Thymus (tissue), 11 donors: ENCODE results near the gene KRTAP5-6. TPM values are rescaled to one million over a fixed set of nuclear protein-coding genes. Genes with fewer than 3 reads are reported as not detected.
A peak's percentile ranks its signal among the peaks of the same experiment; 100 is the strongest.

Experiments
- DNase-seq, 9 donors: peaks; one replicate each; pipeline ENCODE4 v3.0.0-alpha.2; 2013; ENCODE audit warnings: low spot score in 9 of 9, low read depth in 6 of 9, missing footprints in 1 of 9
- H3K27ac ChIP-seq, 2 donors: one replicate each; pipeline ENCODE4 v1.5.1; 2013; ENCODE audit warnings: control low read depth in 1 of 2, low read depth in 1 of 2, low read length in 1 of 2, mild to moderate bottlenecking in 1 of 2, moderate library complexity in 1 of 2
- H3K27me3 ChIP-seq, 2 donors: one replicate each; pipeline ENCODE4 v1.5.1; 2013; ENCODE audit warnings: low read length in 1 of 2; ENCODE audit not compliant: control insufficient read depth in 2 of 2, insufficient read depth in 1 of 2
- H3K36me3 ChIP-seq, 2 donors: one replicate each; pipeline ENCODE4 v1.5.1; 2013; ENCODE audit warnings: low read length in 1 of 2, mild to moderate bottlenecking in 1 of 2, moderate library complexity in 1 of 2; ENCODE audit not compliant: control insufficient read depth in 2 of 2, insufficient read depth in 2 of 2
- H3K4me1 ChIP-seq, 2 donors: one replicate each; pipeline ENCODE4 v1.5.1; 2013; ENCODE audit warnings: low read length in 2 of 2; ENCODE audit not compliant: control insufficient read depth in 2 of 2, insufficient read depth in 2 of 2
- H3K4me3 ChIP-seq, 2 donors: one replicate each; pipeline ENCODE4 v1.5.1; 2013; ENCODE audit warnings: low read length in 2 of 2, control low read depth in 1 of 2, mild to moderate bottlenecking in 1 of 2
- H3K9me3 ChIP-seq, 2 donors: one replicate each; pipeline ENCODE4 v1.5.1; 2013; ENCODE audit warnings: low read length in 1 of 2, mild to moderate bottlenecking in 1 of 2; ENCODE audit not compliant: control insufficient read depth in 2 of 2, insufficient read depth in 1 of 2
- WGBS: extraction: QIAGEN DNeasy Blood & Tissue Kit; methylation state at CpG from one replicate; pipeline ENCODE4 v1.1.7; 2013; 5-methylcytosine and 5-hydroxymethylcytosine counted together
- polyA plus RNA-seq: library from polyadenylated mRNA; stranded (reverse); fragments of 200-250 nt; gene quantifications from one replicate; pipeline ENCODE4 v1.2.3, GENCODE V29; 2013
- total RNA-seq: library from RNA; stranded (reverse); fragments of 120-200 nt; gene quantifications from one replicate; pipeline ENCODE4 v1.2.4, GENCODE V29; 2013
- donor health status: healthy.

KRTAP5-6 gene
- total and polyA plus RNA-seq, 2 donors: not detected

GRCh38 chr11:1690167-1691025 lies 6.6 kb upstream of the KRTAP5-6 start:
- peaks cover 5 to 32% of the 10 kb centered on the region in 2 donors for H3K27me3 ChIP-seq
- H3K4me3 ChIP-seq: no peak overlapping the region
- H3K36me3 ChIP-seq: no peaks in the 10 kb centered on the region
- H3K9me3 ChIP-seq: peaks cover 0 to 3% of the 10 kb centered on the region in 2 donors
- WGBS: 82% methylated on average over 22 of the region's 22 CpGs
- no peak overlapping the region for H3K27ac ChIP-seq
- DNase-seq: no peak
- H3K4me1 ChIP-seq: peaks cover 0 to 13% of the 10 kb centered on the region in 2 donors

- H3K4me1 ChIP-seq: peaks cover 0 to 13% of the 10 kb centered on the region in 2 donors
- 95% methylated on average over 16 of the region's 16 CpGs for WGBS
- H3K9me3 ChIP-seq: peaks cover 0 to 3% of the 10 kb centered on the region in 2 donors
- H3K4me3 ChIP-seq: no peak overlapping the region
- no peaks in the 10 kb centered on the region for H3K36me3 ChIP-seq
- H3K27me3 ChIP-seq: peaks cover 5 to 29% of the 10 kb centered on the region in 2 donors
- H3K27ac ChIP-seq: no peak overlapping the region
- DNase-seq: no peak
Observed at GRCh38 chr11:1691026-1691877, 5.7 kb upstream of the KRTAP5-6 start.

GRCh38 chr11:1691878-1692707 lies 4.9 kb upstream of the KRTAP5-6 start:
- peaks cover 0 to 13% of the 10 kb centered on the region in 2 donors for H3K4me1 ChIP-seq
- no peaks in the 10 kb centered on the region for H3K36me3 ChIP-seq
- H3K9me3 ChIP-seq: peaks cover 0 to 3% of the 10 kb centered on the region in 2 donors
- H3K27me3 ChIP-seq: peaks cover 5 to 29% of the 10 kb centered on the region in 2 donors
- H3K27ac ChIP-seq: no peak overlapping the region
- WGBS: 95% methylated on average over 16 of the region's 16 CpGs
- DNase-seq: no peak
- no peak overlapping the region for H3K4me3 ChIP-seq

DNA sequence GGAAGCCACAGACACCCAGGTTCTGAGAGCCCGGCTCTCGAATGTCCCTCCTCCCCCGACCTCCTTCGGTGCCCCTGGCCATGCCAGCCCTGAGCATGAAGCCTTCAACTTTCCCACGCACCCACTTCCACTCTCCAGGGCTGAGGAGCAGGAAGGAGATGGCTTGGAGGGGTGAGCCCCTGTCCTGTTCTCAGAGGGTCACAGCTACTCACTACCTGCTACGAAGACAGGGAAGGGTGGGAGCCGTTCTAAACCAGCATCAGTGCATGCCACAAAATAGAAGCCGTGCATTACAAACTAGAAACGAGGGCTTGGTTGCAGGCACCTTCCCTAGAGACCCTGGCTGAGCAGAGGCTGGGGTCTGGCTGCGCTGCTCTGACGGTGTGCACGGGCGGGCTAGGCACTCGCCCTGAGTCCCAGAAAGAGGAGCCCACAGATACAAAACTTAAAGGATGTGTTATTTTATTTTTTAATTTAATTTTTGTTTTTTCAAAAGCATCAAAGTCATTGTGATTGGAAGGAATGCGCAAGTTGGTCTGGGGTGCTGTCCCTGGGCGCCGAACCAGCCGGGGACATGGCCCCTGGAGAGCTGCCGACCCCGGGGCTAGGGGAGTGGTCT lies 4.2 kb upstream of the KRTAP5-6 start:
- DNase-seq: no peak
- Histone ChIP-seq H3K4me3 (no peak overlapping the region), H3K27me3 (peaks cover 5 to 29% of the 10 kb centered on the region in 2 donors), H3K9me3 (peaks cover 0 to 3% of the 10 kb centered on the region in 2 donors), H3K4me1 (peaks cover 0 to 13% of the 10 kb centered on the region in 2 donors), H3K27ac (no peak overlapping the region), H3K36me3 (no peaks in the 10 kb centered on the region)
- 64% methylated on average over 20 of the region's 20 CpGs for WGBS

DNA sequence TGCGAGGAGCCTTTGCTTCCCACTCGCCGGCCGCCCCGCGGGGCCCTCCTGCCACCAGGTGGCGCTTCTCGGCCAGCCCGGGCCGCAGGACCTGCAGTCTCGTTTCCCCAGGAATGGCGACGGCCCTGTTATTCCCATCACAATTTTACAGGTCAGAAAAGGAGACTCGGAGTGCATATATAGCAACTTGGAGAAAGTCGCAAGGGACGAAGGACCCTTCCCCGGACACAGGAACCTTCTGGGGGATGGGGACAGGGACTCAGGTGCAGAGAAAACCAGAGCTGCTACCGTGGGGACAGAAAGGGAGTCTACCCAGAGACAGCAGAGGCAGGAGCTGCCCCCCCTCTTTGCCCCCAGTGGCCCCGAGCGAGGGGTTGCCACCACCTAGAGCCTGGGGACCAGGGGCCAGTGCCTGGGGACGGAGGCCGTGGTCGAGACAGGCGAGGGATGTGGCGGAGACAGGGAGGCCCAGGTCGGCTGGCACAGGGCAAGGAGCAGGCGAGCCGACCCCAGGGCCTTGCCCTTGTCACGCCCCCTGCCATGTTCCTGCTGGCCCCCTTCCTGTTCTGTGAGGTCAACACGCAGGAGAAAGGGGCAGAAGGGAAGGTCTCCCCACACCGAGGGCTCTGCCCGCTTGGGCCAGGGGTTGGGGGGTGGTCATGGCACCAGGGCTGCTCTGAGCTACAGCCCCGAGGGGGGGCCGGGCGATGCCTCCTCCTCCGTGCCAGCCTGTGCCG lies 3.5 kb upstream of the KRTAP5-6 start:
- Histone ChIP-seq H3K4me3 (peak overlapping the region; percentile 16 to 23), H3K27ac (no peak overlapping the region), H3K36me3 (no peaks in the 10 kb centered on the region), H3K27me3 (peaks cover 5 to 29% of the 10 kb centered on the region in 2 donors), H3K9me3 (peaks cover 0 to 3% of the 10 kb centered on the region in 2 donors), H3K4me1 (peaks cover 0 to 13% of the 10 kb centered on the region in 2 donors)
- 19% methylated on average over 37 of the region's 37 CpGs for whole genome bisulfite sequencing
- DNase-seq: peak in 8 of 9 donors; percentile 16 to 75 (median 63)

- DNase-seq: peak; percentile 42 to 82 (median 62)
- H3K27ac ChIP-seq: no peak overlapping the region
- WGBS: 55% methylated on average over 45 of the region's 45 CpGs
Observed at GRCh38 chr11:1694064-1694845, 2.7 kb upstream of the KRTAP5-6 start.

GRCh38 chr11:1694846-1695547 lies 2.0 kb upstream of the KRTAP5-6 start:
- H3K4me3 ChIP-seq: no peak overlapping the region
- H3K4me1 ChIP-seq: peaks cover 0 to 13% of the 10 kb centered on the region in 2 donors
- H3K27me3 ChIP-seq: peaks cover 5 to 27% of the 10 kb centered on the region in 2 donors
- WGBS: 98% methylated on average over 15 of the region's 15 CpGs
- no peaks in the 10 kb centered on the region for H3K36me3 ChIP-seq
- no peak overlapping the region for H3K27ac ChIP-seq
- DNase-seq: no peak
- H3K9me3 ChIP-seq: peaks cover 0 to 3% of the 10 kb centered on the region in 2 donors

More at GRCh38 chr11:1694064-1694845, 2.7 kb upstream of the KRTAP5-6 start:
- Histone ChIP-seq H3K4me3 (no peak overlapping the region), H3K27me3 (peaks cover 5 to 29% of the 10 kb centered on the region in 2 donors), H3K36me3 (no peaks in the 10 kb centered on the region), H3K4me1 (peaks cover 0 to 13% of the 10 kb centered on the region in 2 donors), H3K9me3 (peaks cover 0 to 3% of the 10 kb centered on the region in 2 donors)
